HFFc6 (cell line): ENCODE measurements around the gene PTPRF. TPM values are rescaled to one million over a fixed set of nuclear protein-coding genes. Genes with fewer than 3 reads are reported as not detected.

Source experiments
- DNase-seq: peaks from one replicate; pipeline ENCODE4 v3.0.0-alpha.2; 2018
- H3K27ac Mint-ChIP-seq: 2 replicates; pipeline ENCODE4 v1.8.0; 2020; ENCODE audit warnings: mild to moderate bottlenecking, mixed read lengths
- H3K27me3 Mint-ChIP-seq: 2 replicates; pipeline ENCODE4 v1.8.0; 2021; ENCODE audit warnings: mild to moderate bottlenecking, moderate library complexity, mixed read lengths; ENCODE audit not compliant: insufficient read depth
- H3K36me3 Mint-ChIP-seq: 2 replicates; pipeline ENCODE4 v1.8.0; 2021; ENCODE audit warnings: low read depth, mixed read lengths
- H3K4me1 Mint-ChIP-seq: 2 replicates; pipeline ENCODE4 v1.8.0; 2020; ENCODE audit warnings: low read depth, mixed read lengths
- H3K4me3 Mint-ChIP-seq: 2 replicates; pipeline ENCODE4 v1.8.0; 2020; ENCODE audit warnings: mild to moderate bottlenecking, moderate library complexity, mixed read lengths
- H3K9me3 Mint-ChIP-seq: 2 replicates; pipeline ENCODE4 v1.8.0; 2020; ENCODE audit warnings: mild to moderate bottlenecking, mixed read lengths
- CTCF ChIP-seq: fragments of 200-600 bp; sonication (generic); IDR thresholded peaks from 2 replicates; pipeline ENCODE4 v1.5.0; 2021; ENCODE audit warnings: antibody characterized with exemption, mild to moderate bottlenecking
- total RNA-seq, 6 experiments: library from RNA; stranded (reverse); fragmentation: NEBNext Ultra II Directional; extraction: Animal tissue kit (Norgen Biotek cat#: 25700); gene quantifications; 2 replicates in 1 of 6; 3 replicates in 5 of 6; pipeline ENCODE4 v1.2.3, GENCODE V29; 2021

Gene PTPRF
- total RNA-seq, 6 experiments from 2014 or later, result 94.3 to 119 (median 109) TPM

- H3K27me3 Mint-ChIP-seq, result no peaks in the 10 kb centered on the region; the same call in none of the 2 replicates
- no peak for TF ChIP-seq CTCF
- H3K4me3 Mint-ChIP-seq, result no peak overlapping the region
- peaks cover 49% of the 10 kb centered on the region for H3K4me1 Mint-ChIP-seq
- H3K27ac Mint-ChIP-seq, result no peak overlapping the region
- no peaks in the 10 kb centered on the region for H3K9me3 Mint-ChIP-seq
- H3K36me3 Mint-ChIP-seq, result peaks cover 13% of the 10 kb centered on the region
- no peak for DNase-seq
Observed at GRCh38 chr1:43534256-43534655, 3.6 kb downstream of the PTPRF start.

GRCh38 chr1:43536196-43536863 lies 5.6 kb downstream of the PTPRF start:
- DNase-seq, result no peak
- peaks cover 35% of the 10 kb centered on the region for H3K4me1 Mint-ChIP-seq
- no peaks in the 10 kb centered on the region for H3K9me3 Mint-ChIP-seq
- no peak overlapping the region for H3K27ac Mint-ChIP-seq
- peaks cover 14% of the 10 kb centered on the region for H3K36me3 Mint-ChIP-seq
- H3K27me3 Mint-ChIP-seq, result no peaks in the 10 kb centered on the region; the same call in 1 of the 2 replicates
- no peak overlapping the region for H3K4me3 Mint-ChIP-seq
- no peak for TF ChIP-seq CTCF

GRCh38 chr1:43536864-43537358 lies 6.2 kb downstream of the PTPRF start:
- no peak for DNase-seq
- H3K27ac Mint-ChIP-seq, result no peak overlapping the region
- H3K36me3 Mint-ChIP-seq, result peaks cover 14% of the 10 kb centered on the region
- no peak overlapping the region for H3K4me3 Mint-ChIP-seq
- TF ChIP-seq CTCF, result no peak
- no peaks in the 10 kb centered on the region for H3K9me3 Mint-ChIP-seq
- no peaks in the 10 kb centered on the region; the same call in 1 of the 2 replicates for H3K27me3 Mint-ChIP-seq
- H3K4me1 Mint-ChIP-seq, result peaks cover 32% of the 10 kb centered on the region

- DNase-seq, result no peak
- H3K36me3 Mint-ChIP-seq, result peaks cover 14% of the 10 kb centered on the region
- no peak overlapping the region for H3K4me3 Mint-ChIP-seq
- H3K4me1 Mint-ChIP-seq, result peaks cover 25% of the 10 kb centered on the region
- H3K9me3 Mint-ChIP-seq, result no peaks in the 10 kb centered on the region
- H3K27me3 Mint-ChIP-seq, result no peaks in the 10 kb centered on the region; the same call in 1 of the 2 replicates
- no peak for TF ChIP-seq CTCF
- H3K27ac Mint-ChIP-seq, result no peak overlapping the region
Observed at GRCh38 chr1:43537423-43538142, 6.9 kb downstream of the PTPRF start.

- TF ChIP-seq CTCF, result no peak
- Mint-ChIP-seq H3K27me3 (no peaks in the 10 kb centered on the region; the same call in 1 of the 2 replicates), H3K9me3 (no peaks in the 10 kb centered on the region), H3K4me1 (peaks cover 20% of the 10 kb centered on the region), H3K36me3 (peaks cover 14% of the 10 kb centered on the region), H3K27ac (no peak overlapping the region), H3K4me3 (no peak overlapping the region)
- no peak for DNase-seq
Observed at GRCh38 chr1:43538143-43538487, 7.4 kb downstream of the PTPRF start.
